Right lobe of liver (tissue), 6 donors: ENCODE data around the gene RPAP3. TPM values are rescaled to one million over a fixed set of nuclear protein-coding genes. Genes with fewer than 3 reads are reported as not detected.
"Not testable (repeated sequence)": the region's sequence is repeated elsewhere in the genome, so short reads cannot be mapped to it uniquely, and the experiment has no call there.

Source experiments
- ATAC-seq, 4 donors: fragments of 200-7000 bp; cut with Tn5 transposase; one replicate each; pipeline ENCODE4 v1.9.1; 2020; ENCODE audit warnings: mild to moderate bottlenecking in 4 of 4, moderate library complexity in 4 of 4
- DNase-seq, 3 donors: peaks; one replicate each; pipeline ENCODE4 v3.0.0-alpha.2; 2020
- H3K27ac ChIP-seq, 3 donors: fragments of 200-600 bp; one replicate each; pipeline ENCODE4 v1.8.0; 2022
- H3K27me3 ChIP-seq, 2 donors: fragments of 200-600 bp; one replicate each; pipeline ENCODE4 v1.8.0; 2022
- H3K36me3 ChIP-seq, 4 donors: fragments of 200-600 bp; sonication (generic) in 1 of 4; one replicate each; pipeline versions ENCODE4 v1.5.1 to v1.8.0; 2017 to 2022; ENCODE audit warnings: control low read depth in 1 of 4
- H3K4me1 ChIP-seq, 4 donors: fragments of 200-600 bp; sonication (generic) in 1 of 4; one replicate each; pipeline versions ENCODE4 v1.5.1 to v1.8.0; 2017 to 2022; ENCODE audit warnings: control low read depth in 1 of 4
- H3K4me3 ChIP-seq, 3 donors: fragments of 200-600 bp; one replicate each; pipeline ENCODE4 v1.8.0; 2022
- H3K9me3 ChIP-seq, 4 donors: fragments of 200-600 bp; sonication (generic) in 1 of 4; one replicate each; pipeline versions ENCODE4 v1.5.1 to v1.8.0; 2017 to 2022; ENCODE audit warnings: control low read depth in 1 of 4
- POLR2A ChIP-seq: fragments of 450-650 bp; IDR thresholded peaks from one replicate; pipeline ENCODE4 v1.6.1; 2017; ENCODE audit warnings: antibody characterized with exemption, mild to moderate bottlenecking
- WGBS: methylation state at CpG from one replicate; pipeline ENCODE4 v1.1.6; 2018; ENCODE audit warnings: low coverage, low lambda C conversion rate; ENCODE audit not compliant: insufficient coverage; ENCODE audit errors: missing lambda C conversion rate; 5-methylcytosine and 5-hydroxymethylcytosine counted together
- intact Hi-C, 2 donors: fragments of 100-400 bp; cut with DNase I; formaldehyde crosslinking; loops; one replicate each; pipeline versions ENCODE4 v1.11.2 to v1.14.1; 2022
- total RNA-seq, 6 experiments: library from RNA; depleted of rRNA in 2 of 6; stranded (reverse); fragments of >200 nt in 2 of 6; fragmentation: NEBNext Ultra II Directional in 3 of 6; extraction: Animal tissue kit (Norgen Biotek cat#: 25700) in 3 of 6; gene quantifications; one replicate each; pipeline versions ENCODE4 v1.1.0 to v1.2.4, GENCODE V29; 2016 to 2023
- TF ChIP-seq, protein P1 (sequence below), 4 donors: fragments of 200-600 bp in 3 of 4; fragments of 450-650 bp in 1 of 4; IDR thresholded peaks; one replicate each; pipeline versions ENCODE4 v1.5.1 to v1.8.0; 2016 to 2022; ENCODE audit warnings: antibody characterized with exemption in 4 of 4, mild to moderate bottlenecking in 2 of 4
- donor health status: DM: no; HTN: yes; CAD: no.
- donor health status: DM: no; HTN: no; CAD: no.
- donor health status: DM: no; HTN: no; CAD: no.
- donor health status: DM: no; HTN: yes; CAD: no.
- donor health status: DM: no; HTN: yes; CAD: no.

The RPAP3 gene
- total RNA-seq, 6 experiments from 2014 or later, result 6.9 to 13.2 (median 10.4) TPM

DNA sequence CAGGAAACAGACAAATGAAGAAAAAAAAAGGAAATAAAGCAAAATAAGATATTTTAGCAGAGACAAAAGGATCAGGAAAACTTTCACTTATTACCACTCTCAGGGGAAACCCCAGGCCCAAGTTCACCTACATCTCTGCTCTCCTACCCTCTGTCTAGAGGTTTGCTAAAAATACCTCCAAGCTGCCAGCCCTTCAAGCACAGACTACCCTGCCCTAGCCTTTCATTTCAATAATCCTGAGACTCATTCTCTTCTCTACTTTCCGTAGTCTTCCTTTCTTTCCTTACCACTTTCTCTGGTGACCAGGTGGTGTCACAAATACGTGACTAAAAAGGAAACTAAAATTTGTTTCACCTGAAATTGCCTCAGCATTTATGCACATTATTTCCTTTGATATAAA is 33.8 kb downstream of the RPAP3 start:
- H3K9me3 ChIP-seq, result no peaks in the 10 kb centered on the region
- H3K27ac ChIP-seq, result no peak overlapping the region
- ATAC-seq (no peak), DNase-seq (no peak)
- intact Hi-C loops, result no loop called here
- H3K27me3 ChIP-seq, result no peaks in the 10 kb centered on the region
- TF ChIP-seq, protein P1, sequence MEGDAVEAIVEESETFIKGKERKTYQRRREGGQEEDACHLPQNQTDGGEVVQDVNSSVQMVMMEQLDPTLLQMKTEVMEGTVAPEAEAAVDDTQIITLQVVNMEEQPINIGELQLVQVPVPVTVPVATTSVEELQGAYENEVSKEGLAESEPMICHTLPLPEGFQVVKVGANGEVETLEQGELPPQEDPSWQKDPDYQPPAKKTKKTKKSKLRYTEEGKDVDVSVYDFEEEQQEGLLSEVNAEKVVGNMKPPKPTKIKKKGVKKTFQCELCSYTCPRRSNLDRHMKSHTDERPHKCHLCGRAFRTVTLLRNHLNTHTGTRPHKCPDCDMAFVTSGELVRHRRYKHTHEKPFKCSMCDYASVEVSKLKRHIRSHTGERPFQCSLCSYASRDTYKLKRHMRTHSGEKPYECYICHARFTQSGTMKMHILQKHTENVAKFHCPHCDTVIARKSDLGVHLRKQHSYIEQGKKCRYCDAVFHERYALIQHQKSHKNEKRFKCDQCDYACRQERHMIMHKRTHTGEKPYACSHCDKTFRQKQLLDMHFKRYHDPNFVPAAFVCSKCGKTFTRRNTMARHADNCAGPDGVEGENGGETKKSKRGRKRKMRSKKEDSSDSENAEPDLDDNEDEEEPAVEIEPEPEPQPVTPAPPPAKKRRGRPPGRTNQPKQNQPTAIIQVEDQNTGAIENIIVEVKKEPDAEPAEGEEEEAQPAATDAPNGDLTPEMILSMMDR (IDR thresholded peaks at IDR 0.05), result no peak
- no peak for TF ChIP-seq POLR2A
- no peaks in the 10 kb centered on the region for H3K4me1 ChIP-seq
- 100% methylated on average over 2 of the region's 2 CpGs for WGBS
- no peak overlapping the region for H3K4me3 ChIP-seq
- peaks cover 0 to 3% (median 0%) of the 10 kb centered on the region in 4 donors for H3K36me3 ChIP-seq

DNA sequence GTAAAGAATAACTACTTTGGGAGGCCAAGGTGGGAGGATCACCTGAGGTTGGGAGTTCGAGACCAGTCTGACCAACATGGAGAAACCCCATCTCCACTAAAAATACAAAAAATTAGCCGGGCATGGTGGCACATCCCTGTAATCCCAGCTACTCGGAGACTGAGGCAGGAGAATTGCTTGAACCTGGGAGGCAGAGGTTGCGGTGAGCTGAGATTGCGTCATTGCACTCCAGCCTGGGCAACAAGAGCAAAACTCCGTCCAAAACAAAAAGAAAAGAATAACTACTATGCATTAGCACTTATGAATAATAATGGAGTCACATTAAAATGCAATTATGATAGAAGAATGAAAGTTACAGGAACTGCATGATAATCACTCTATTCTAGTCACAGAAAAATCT is 37.9 kb downstream of the RPAP3 start:
- H3K4me3 ChIP-seq, H3K27me3 ChIP-seq, H3K9me3 ChIP-seq, H3K27ac ChIP-seq, intact Hi-C loops, H3K4me1 ChIP-seq, DNase-seq, H3K36me3 ChIP-seq, ATAC-seq: not testable (repeated sequence)
- 86% methylated on average over 6 of the region's 6 CpGs for WGBS

DNA sequence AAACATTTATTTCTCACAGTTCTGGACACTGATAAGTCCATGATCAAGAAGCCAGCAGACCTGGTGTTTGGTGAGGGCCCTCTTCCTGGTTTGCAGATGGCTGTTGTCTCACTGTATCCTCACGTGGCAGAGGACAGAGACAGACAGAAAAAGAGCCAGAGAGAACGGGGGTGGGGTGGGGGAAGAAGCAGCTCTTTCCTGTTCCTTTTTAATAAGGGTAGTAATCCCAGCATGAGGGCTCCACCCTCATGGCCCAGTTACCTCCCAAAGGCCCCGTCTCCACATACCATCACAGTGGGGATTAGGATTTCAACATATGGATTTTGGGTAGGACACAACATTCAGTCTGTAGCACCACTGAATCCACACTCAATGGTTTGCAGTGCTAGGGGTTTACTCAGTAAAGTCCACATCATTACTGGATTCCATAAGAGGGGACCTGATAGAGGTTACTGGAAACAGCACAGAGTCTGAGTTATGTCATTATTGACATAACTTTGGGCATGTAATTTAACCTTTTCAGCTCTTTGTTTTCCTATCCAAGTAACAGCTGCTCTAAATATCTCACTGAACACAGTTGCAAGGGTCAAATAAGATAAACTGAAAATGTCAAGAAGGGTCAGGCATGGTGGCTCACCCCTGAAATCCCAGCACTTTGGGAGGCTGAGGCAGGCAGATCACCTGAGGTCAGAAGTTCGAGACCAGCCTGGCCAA is 53.2 kb downstream of the RPAP3 start:
- TF ChIP-seq, protein P1 (IDR thresholded peaks at IDR 0.05), result no peak
- TF ChIP-seq POLR2A, result no peak
- Histone ChIP-seq H3K27ac (peak overlapping the region in 1 of 3 donors; percentile 19), H3K27me3 (no peaks in the 10 kb centered on the region), H3K4me1 (peaks cover 2 to 14% (median 6%) of the 10 kb centered on the region in 4 donors), H3K9me3 (no peaks in the 10 kb centered on the region), H3K4me3 (no peak overlapping the region), H3K36me3 (no peaks in the 10 kb centered on the region)
- 6% methylated on average over 3 of the region's 4 CpGs for WGBS
- DNase-seq (peak in 1 of 3 donors; percentile 30), ATAC-seq (peak; percentile 57 to 80 (median 61))
- intact Hi-C loops, result no loop called here

DNA sequence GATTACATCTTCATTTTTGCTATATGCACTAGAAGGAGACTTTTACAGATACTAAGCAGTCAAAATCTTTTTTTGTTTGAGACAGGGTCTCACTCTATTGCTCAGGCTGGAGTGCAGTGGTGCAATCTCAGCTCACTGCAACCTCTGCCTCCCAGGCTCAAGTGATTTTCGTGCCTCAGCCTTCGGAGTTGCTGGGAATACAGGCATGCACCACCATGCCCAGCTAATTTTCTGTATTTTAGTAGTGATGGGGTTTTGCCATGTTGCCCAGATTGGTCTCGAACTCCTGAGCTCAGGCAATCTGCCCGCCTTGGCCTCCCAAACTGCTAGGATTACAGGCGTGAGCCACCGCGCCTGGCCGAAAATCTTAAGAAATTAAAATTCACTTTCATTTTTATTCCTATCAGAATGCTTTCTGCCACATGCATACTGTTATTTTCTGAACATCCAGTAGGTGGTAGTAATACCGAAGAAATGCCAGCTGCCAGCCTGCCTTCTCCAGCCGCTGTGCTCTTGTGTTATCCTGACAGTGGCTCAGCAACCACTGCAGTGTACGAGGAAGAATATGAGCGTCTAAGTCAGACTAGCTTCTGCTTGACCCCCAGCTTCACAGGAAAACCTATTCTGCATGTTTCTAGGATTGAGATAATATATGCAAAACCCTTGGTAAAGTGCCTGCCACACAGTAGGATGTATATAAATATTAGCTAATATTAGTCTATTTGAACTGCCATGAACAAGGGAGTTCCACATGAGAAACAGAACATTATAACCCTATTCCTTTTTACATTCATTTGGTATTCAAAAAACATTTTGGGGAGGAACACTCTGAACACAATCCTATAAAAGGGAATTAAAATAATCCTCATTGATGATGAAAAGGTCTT is 54.2 kb downstream of the RPAP3 start:
- intact Hi-C loops, result no loop called here
- Histone ChIP-seq H3K27ac (peak overlapping the region in 1 of 3 donors; percentile 19), H3K36me3 (no peaks in the 10 kb centered on the region), H3K9me3 (no peaks in the 10 kb centered on the region), H3K4me3 (peak overlapping the region; percentile 11 to 41 (median 32)), H3K27me3 (no peaks in the 10 kb centered on the region), H3K4me1 (peaks cover 2 to 14% (median 6%) of the 10 kb centered on the region in 4 donors)
- ATAC-seq (peak; percentile 92 to 98 (median 96)), DNase-seq (peak in 2 of 3 donors; percentile 53 to 62)
- 9% methylated on average over 12 of the region's 12 CpGs for WGBS
- no peak for TF ChIP-seq POLR2A
- TF ChIP-seq, protein P1 (IDR thresholded peaks at IDR 0.05), result peak; percentile 69 to 88 (median 79)

DNA sequence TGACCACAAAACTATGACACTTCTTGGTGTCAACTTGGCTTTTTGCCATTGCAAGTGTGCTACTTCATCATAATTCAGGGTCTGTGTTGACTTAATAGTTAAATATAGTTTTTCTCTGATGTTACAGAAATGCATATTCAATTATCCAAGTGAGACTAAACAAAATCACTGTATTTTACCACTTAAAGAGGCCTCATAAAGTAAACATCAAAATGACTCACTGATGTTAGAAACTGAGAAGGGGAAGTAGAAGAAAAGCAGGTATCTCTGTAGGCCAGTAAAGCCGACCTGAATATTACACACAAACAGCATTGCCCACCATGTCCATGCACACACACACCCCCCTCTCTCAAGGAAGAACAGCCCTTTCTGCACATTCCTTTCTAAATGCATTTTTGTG is 55.4 kb downstream of the RPAP3 start:
- intact Hi-C loops, result no loop called here
- Histone ChIP-seq H3K9me3 (no peaks in the 10 kb centered on the region), H3K36me3 (no peaks in the 10 kb centered on the region), H3K27ac (no peak overlapping the region), H3K4me1 (peaks cover 2 to 14% (median 6%) of the 10 kb centered on the region in 4 donors), H3K27me3 (no peaks in the 10 kb centered on the region), H3K4me3 (no peak overlapping the region)
- DNase-seq (no peak), ATAC-seq (no peak)
- 50% methylated on average over 1 of the region's 1 CpG for WGBS
- TF ChIP-seq, protein P1 (IDR thresholded peaks at IDR 0.05), result no peak
- no peak for TF ChIP-seq POLR2A
